ENCODE results near the gene IGFBP1. TPM values are rescaled to one million over a fixed set of nuclear protein-coding genes. Genes with fewer than 3 reads are reported as not detected.

The IGFBP1 gene
- total and polyA plus RNA-seq, 2 of the 13 experiments (the other 11 are each of a cell fraction or from before 2014, with no cell fraction given): 5.4 to 885 TPM

DNA sequence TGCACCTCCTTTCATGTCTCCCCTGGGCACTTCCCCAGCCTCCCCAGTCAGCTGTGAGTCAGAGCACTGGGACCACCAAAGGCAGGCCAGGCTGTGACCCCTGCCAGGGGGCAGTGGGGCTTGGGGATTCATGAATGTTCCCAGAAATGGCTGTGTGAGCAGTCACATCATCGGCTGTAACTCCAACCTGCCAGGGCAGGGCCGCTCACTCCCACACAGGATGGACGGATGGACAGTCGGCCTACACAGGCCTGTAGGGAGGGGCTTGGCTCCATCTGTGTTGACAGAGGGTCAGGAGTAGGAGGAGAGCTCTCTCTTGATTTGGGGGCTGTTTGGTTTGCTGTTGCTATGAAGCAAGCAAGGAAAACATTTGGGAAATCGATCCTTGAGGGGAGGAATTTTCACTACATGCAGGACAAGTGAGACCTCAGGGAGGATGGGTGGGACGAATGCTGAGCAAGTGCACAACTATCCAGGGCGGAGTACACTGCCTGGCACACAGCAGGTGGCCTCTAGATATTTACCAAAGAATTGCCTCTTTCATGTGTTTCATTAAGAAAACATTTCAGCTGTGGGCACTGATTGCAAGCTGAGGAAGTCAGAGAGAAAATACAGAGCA is 2.9 kb upstream of the IGFBP1 start (continued):
- peak; percentile 67; the same call in 1 of the 2 replicates for TF ChIP-seq YEATS4 (CRISPR knock-in tag; IDR thresholded peaks at IDR 0.05; ENCODE audit: borderline replicate concordance)
- TF ChIP-seq DNMT1 (CRISPR knock-in tag; IDR thresholded peaks at IDR 0.05): no peak
- TF ChIP-seq SP4 (CRISPR knock-in tag; IDR thresholded peaks at IDR 0.05): 0 out of 2 replicates have a peak, but pooled peaks have one; percentile 67
- 0 out of 2 replicates have a peak, but pooled peaks have one; percentile 18 for TF ChIP-seq CHD2 (IDR thresholded peaks at IDR 0.05; ENCODE audit: low read depth, low read length)
- TF ChIP-seq, protein P1, sequence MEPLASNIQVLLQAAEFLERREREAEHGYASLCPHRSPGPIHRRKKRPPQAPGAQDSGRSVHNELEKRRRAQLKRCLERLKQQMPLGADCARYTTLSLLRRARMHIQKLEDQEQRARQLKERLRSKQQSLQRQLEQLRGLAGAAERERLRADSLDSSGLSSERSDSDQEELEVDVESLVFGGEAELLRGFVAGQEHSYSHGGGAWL (CRISPR knock-in tag; IDR thresholded peaks at IDR 0.05): peak; percentile 63; the same call in 1 of the 2 replicates
- no peak for TF ChIP-seq ZSCAN5A (CRISPR knock-in tag; IDR thresholded peaks at IDR 0.05; ENCODE audit: borderline replicate concordance)
- TF ChIP-seq ZNF576 (CRISPR knock-in tag; IDR thresholded peaks at IDR 0.05): no peak
- TF ChIP-seq FOXK2 (IDR thresholded peaks at IDR 0.05): peak; percentile 88
- TF ChIP-seq, protein P2, sequence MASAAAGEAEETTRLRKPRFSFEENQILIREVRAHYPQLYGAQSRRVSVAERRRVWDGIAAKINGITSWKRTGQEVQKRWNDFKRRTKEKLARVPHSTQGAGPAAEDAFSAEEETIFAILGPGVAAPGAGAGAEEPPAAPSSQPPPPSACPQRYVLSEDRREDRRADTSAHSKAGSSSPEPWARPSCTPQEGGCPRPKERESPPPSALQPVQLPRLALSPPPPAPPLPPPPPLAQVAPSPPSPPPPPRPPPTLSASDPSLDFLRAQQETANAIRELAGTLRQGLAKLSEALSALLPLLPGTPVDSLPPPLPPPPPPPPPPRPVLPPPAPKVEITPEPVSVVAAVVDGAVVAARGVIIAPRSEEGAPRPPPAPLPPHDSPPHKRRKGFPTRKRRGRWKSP (CRISPR knock-in tag; IDR thresholded peaks at IDR 0.05): peak; percentile 83; the same call in 1 of the 2 replicates
- no peak for TF ChIP-seq ZNF713 (CRISPR knock-in tag; IDR thresholded peaks at IDR 0.05)
- TF ChIP-seq ZFP36L1 (CRISPR knock-in tag; IDR thresholded peaks at IDR 0.05): peak; percentile 79; the same call in 1 of the 2 replicates
- no peak for TF ChIP-seq ZNF101 (CRISPR knock-in tag; IDR thresholded peaks at IDR 0.05; ENCODE audit: borderline replicate concordance, low read depth)
- 0 out of 2 replicates have a peak, but pooled peaks have one; percentile 52 for TF ChIP-seq ZNF367 (CRISPR knock-in tag; IDR thresholded peaks at IDR 0.05; ENCODE audit: borderline replicate concordance)
- peak; percentile 58; the same call in 1 of the 2 replicates for TF ChIP-seq ZNF24 (IDR thresholded peaks at IDR 0.05)
- TF ChIP-seq KDM5B (CRISPR knock-in tag; IDR thresholded peaks at IDR 0.05; ENCODE audit: borderline replicate concordance): peak; percentile 65; the same call in 1 of the 2 replicates
- TF ChIP-seq SP5 (CRISPR knock-in tag; IDR thresholded peaks at IDR 0.05; ENCODE audit: borderline replicate concordance, low read depth): peak; percentile 100
- TF ChIP-seq SP1 (IDR thresholded peaks at IDR 0.05): no peak
- TF ChIP-seq SP1 (CRISPR knock-in tag; IDR thresholded peaks at IDR 0.05): peak; percentile 48
- TF ChIP-seq MYC (CRISPR knock-in tag; IDR thresholded peaks at IDR 0.05; ENCODE audit: borderline replicate concordance): peak; percentile 85
- peak; percentile 97 for TF ChIP-seq GFI1 (CRISPR knock-in tag; IDR thresholded peaks at IDR 0.05; ENCODE audit: borderline replicate concordance)
- peak; percentile 90 for TF ChIP-seq HIVEP1 (CRISPR knock-in tag; IDR thresholded peaks at IDR 0.05)
- TF ChIP-seq, protein P3, sequence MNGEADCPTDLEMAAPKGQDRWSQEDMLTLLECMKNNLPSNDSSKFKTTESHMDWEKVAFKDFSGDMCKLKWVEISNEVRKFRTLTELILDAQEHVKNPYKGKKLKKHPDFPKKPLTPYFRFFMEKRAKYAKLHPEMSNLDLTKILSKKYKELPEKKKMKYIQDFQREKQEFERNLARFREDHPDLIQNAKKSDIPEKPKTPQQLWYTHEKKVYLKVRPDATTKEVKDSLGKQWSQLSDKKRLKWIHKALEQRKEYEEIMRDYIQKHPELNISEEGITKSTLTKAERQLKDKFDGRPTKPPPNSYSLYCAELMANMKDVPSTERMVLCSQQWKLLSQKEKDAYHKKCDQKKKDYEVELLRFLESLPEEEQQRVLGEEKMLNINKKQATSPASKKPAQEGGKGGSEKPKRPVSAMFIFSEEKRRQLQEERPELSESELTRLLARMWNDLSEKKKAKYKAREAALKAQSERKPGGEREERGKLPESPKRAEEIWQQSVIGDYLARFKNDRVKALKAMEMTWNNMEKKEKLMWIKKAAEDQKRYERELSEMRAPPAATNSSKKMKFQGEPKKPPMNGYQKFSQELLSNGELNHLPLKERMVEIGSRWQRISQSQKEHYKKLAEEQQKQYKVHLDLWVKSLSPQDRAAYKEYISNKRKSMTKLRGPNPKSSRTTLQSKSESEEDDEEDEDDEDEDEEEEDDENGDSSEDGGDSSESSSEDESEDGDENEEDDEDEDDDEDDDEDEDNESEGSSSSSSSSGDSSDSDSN (CRISPR knock-in tag; IDR thresholded peaks at IDR 0.05): peak; percentile 71

All from HepG2 (cell line).